Tongue (tissue), 2 donors: Measurements from ENCODE around the gene CEBPZOS. TPM values are rescaled to one million over a fixed set of nuclear protein-coding genes. Genes with fewer than 3 reads are reported as not detected.
"Not testable (repeated sequence)": the region's sequence is repeated elsewhere in the genome, so short reads cannot be mapped to it uniquely, and the experiment has no call there.

Experiments used
- DNase-seq: peaks from one replicate; pipeline ENCODE4 v3.0.0-alpha.2; 2015
- total RNA-seq: library from RNA; depleted of rRNA; stranded (reverse); fragments of >200 nt; gene quantifications from one replicate; pipeline ENCODE4 v1.2.3, GENCODE V29; 2014

The CEBPZOS gene
- total RNA-seq, 1 donor from 2014 or later = 17.0 TPM

DNA sequence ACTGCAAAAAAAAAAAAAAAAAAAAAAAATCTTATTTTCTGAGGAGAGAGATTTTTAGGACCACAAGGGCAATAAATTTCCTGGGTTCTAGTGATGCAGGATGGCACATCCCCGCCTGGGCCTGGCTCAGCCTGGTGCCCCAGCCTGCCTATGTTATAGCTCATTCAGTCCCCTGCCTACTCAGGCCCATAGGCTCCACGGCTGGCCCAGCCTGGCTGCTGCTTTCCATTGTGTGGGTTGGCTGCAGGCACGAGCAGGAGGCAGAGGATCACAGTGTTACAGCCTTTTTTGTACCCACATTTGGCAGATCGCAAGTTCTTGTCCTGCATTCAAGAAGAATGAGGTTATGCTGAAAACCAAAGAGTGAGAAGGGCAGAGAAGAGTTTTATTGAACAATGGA lies 5.0 kb upstream of the CEBPZOS start:
- no peak for DNase-seq

DNA sequence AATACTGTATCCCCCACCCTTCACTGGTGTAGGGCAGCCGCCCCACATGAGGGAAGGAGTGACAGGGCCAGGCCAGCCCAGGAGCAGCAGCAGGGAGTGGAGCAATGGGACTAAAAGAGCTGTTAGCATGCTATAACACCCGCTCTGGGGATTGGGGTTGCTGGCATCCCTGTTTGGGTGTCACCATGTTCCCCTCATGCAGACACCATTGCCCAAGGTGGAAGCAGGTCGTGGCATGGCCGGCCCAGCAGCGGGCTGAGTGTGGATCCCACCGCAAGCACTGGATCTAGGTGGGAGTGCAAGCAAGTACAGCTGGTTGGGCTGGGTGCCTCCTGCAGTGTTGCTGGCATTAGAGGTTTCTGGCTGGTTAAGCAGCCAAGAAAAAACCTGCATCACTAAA lies 4.5 kb upstream of the CEBPZOS start:
- no peak for DNase-seq

DNA sequence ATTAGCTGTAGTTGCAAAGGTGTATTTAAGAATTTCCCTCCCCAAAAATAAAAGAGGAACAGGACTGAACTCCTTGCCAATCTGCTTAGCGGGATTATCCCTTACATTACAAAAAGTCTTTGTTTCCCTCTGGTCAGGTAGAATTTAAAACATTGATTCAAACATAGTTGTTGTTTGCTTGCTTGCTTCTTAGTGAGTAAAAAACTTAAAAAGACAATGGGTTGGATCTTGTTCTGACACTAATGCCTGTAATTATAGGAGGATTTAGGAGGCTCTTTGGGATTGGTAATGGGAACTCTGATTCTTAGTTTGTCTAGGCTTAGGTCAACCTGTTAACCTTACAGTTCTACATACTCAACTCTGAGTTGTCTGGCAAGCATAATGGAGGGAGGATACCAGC lies 3.7 kb upstream of the CEBPZOS start:
- no peak for DNase-seq

DNA sequence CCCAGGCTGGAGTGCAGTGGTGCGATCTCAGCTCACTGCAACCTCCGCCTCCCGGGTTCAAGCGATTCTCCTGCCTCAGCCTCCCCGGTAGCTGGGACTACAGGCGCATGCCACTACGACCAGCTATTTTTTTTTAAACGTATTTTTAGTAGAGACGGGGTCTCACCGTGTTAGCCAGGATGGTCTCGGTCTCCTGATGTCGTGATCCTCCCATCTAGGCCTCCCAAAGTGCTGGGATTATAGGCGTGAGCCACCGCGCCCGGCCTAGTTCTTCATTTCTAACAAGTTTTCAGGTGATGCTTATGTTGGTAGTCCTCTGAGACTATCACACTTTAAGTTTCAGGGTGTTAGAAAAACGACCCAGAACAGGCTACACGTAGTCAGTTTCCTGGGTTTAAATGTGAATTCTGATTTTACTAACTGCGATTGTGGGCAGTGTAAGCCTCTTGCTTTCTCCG lies 405 bp upstream of the CEBPZOS start:
- not testable (repeated sequence) for DNase-seq

DNA sequence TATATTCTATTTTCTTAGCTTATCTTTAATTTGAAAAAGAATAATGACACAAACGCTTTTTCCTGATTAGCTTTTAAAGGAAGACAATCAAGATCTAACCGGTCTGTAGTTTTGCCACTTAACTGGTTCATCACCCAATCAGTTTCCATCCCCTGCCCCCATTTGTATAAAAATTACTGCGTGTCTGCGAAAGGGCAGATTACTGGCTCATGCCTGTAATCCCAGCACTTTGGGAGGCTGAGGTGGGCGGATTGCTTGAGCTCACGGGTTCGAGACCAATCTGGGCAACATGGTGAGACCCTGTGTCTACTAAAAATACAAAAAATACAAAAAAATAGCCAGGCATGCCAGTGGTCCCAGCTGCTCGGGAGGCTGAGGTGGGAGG lies 2.4 kb downstream of the CEBPZOS start:
- DNase-seq = no peak

DNA sequence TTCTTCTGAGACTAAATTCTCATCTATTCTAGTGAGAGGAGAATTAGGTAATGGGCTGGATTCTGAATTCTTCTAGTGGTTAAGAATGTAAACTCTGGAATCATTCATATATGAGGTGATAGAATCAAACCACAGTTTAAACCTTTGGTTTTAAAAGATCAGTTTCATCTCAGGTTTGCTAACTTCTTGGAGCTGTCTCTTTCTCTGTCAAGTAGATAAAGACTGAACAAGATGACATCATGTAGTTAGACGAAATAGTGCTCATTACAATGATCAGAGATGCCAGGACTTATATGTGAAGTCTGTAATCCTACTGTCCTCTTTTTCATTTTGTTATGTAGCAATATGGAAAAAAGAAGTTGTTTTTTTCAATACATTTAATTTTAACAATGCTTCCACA lies 4.9 kb downstream of the CEBPZOS start:
- DNase-seq = no peak

DNA sequence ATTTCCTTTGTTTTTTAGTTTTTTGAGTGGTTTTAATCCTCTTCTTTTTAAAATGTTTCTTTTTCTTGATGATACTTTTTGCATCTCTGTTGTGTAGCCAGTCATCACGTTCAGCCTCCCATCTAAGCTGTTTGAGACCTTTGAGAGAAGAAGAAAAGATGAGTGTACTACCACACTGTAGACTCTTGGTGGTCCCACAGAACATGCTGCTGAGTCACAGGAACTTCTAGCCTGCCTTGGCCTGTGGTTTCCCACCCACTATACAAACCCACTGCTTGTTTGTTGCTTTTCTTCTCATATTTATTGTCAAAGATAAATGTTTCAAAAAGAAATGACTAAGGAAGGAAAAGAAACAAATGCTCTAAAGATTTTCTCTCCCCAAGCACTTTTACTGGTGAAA lies 5.5 kb downstream of the CEBPZOS start:
- DNase-seq = no peak

DNA sequence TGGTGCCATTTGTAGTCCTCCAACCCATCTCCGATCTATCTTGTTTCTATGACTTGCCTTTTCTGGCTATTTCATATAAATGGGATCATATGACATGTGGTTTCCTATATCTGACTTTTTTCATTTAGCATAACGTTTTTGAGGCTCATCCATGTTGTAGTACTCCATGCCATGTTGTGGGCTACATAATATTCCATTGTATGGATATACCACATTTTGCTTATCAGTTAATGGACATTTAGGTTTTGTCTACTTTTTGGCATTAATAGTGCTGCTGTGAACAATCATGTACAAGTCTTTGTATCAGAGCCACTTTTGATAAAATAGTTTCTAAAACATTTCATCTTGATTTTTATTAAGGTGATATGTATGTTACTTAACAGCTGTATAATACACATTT lies 7.4 kb downstream of the CEBPZOS start:
- DNase-seq = no peak

DNA sequence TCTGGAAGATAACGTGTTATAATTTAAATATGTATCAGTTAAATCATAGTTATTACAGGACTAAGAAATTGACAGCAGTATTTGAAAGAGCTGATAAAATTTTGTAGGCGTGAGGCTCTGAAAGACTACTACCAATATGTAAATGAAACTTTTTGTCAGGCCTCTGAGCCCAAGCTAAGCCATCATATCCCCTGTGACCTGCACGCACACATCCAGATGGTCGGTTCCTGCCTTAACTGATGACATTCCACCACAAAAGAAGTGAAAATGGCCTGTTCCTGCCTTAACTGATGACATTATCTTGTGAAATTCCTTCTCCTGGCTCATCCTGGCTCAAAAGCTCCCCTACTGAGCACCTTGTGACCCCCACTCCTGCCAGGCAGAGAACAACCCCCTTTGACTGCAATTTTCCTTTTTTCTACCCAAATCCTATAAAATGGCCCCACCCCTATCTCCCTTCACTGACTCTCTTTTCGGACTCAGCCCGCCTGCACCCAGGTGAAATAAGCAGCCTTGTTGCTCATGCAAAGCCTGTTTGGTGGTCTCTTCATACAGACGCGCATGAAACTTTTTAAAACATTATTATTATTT lies 8.9 kb downstream of the CEBPZOS start:
- not testable (repeated sequence) for DNase-seq

DNA sequence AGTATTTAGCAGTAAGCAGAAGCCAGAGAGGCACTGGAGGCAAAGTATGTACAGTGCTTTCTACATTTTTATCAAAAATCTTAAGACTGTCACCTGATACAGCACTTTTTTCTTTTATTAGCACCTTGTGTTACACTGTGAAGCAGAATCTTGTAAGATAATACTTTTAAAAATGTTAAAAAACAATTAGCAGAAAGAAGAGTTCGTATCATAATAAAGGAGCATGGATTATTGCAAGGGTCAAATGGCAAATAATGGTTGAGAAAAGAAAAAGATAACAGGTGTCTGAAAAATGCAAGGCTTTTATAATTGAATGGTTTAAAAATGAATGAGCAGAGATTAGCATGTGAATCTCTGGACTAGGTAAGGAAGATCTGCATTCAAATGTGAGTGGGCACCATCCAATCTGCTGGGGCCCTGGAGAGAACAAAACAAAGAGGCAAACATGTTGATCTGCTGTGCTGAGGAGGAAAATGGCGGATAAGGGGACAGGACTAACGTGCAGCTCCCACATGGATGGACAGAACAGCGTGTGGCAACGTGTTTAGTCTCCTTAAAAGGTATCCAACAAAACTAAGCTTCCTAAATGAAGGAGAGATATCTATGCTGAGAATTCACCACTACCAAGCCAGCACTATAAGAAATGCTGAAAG lies 9.5 kb downstream of the CEBPZOS start:
- DNase-seq = no peak

DNA sequence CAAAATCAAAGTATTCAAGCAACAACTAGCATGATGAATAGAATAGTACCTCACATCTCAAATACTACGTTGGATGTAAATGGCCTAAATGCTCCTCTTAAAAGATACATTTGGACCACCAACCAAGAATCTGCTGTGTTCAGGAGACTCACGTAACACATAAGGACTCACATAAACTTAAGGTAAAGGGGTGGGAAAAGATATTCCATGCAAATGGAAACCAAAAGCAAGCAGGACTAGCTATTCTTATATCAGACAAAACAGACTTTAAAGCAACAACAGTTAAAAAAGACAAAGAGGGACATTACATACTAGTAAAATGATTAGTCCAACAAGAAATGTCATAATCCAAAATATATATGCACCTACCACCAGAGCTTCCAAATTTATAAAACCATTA lies 10.5 kb downstream of the CEBPZOS start:
- not testable (repeated sequence) for DNase-seq

DNA sequence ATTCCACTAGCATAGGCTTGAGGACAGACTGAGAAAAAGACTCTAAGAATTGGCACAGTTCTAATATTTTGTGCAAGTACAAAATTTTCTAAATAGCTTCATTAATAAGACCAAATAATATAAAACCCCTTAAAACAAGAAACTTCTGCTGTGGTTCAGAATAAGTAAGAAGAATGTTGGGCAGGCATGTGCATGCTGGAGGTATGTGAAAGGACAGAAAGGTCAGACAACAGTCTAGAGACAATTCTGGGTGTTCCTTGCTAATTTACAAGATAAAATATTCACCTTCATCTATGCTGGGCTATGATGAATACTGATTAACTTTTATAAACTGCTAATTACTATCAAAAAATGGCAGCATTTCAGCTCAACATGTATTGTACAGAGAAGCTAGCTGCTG lies 14.9 kb downstream of the CEBPZOS start:
- DNase-seq = no peak

DNA sequence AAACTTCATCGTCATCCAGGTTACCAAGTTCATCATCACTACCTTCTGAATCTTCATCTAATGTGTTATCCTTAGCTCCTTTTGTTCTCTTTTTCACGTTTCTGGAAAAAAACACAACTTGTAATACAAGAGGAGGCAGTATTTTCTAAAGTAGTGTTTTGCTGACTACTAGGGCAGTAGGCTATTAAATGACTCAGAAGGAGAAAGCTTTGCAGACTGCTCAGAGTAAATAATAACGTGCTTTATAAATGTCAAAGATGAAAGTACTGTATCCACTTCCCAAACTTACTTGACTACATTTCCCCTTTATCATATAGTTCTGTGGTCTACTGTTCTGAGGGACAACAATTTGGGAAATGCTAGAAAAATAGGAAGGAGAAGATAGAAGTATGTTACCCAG lies 15.6 kb downstream of the CEBPZOS start:
- no peak for DNase-seq

DNA sequence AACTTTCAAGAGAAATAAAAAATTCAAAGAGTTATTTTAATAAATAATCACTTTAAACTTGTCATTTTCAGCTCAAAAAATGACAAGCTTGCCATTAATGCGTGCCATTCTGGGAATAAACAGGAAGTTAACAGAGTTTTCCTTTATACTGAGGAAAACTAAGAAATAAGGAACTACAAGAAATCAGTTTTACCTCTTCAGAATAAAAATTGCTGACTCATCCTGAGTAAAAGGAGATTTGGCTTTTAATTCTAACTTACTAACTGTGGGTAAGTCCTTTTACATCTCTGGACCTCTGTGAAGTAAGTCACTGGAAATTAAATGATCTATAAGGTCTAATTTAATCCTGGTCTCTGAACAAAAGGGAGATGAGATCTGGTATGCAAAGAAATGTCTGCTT lies 19.0 kb downstream of the CEBPZOS start:
- DNase-seq = no peak

DNA sequence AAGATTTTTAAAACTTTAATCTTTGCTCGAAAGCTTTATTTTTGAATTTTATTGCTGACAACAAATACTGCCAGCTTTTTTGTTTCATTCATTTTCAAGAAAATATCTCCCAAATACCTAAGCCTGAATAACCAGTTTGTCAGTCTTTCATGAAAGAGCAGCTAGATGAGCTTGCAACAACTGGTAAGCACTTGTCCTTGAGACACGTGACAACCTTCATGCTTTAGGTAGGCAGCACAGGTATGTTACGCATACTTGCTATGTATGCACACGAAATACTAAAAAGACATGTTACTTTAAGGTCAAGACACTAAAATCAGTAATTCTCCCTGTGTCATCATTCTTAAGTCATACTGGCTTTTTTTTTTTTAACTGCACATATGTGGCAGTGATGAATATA lies 22.8 kb downstream of the CEBPZOS start:
- DNase-seq = peak; percentile 65

DNA sequence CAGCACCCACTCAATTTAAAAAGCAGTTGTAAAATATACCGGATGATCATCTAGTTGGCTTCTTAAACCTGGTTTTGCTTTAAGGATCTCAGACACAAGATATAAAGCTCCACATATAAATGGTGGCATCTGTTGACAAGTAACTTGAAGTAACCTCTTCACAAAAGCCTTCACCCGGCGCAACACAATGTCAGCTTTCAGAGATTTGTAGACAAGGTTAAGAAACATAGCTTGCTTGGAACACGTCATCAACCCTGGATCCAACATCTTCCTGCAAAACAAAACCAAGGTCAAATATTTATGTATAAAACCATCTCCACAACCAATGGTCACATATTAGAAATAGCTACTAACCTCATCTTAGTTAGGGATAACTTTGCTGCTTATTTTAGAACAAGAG lies 26.8 kb downstream of the CEBPZOS start:
- no peak for DNase-seq

DNA sequence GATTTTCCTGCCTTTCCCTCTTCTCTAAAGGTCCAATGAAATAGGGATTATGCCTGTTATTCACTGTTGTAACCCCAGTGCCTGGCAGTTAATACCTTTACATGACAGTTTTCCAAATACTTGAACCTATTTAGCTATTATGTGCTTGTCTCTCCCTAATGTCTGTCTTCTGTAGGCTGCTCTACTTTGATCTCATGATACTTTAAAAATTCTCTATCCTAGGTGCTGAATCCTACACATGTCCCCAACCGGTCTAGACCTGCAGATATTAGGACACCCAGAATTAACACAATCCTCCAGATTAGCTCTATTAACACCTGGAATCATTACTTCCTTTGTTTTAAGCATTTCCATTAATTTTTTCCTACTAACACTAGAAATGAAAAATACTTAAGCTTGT lies 27.8 kb downstream of the CEBPZOS start:
- DNase-seq = no peak

DNA sequence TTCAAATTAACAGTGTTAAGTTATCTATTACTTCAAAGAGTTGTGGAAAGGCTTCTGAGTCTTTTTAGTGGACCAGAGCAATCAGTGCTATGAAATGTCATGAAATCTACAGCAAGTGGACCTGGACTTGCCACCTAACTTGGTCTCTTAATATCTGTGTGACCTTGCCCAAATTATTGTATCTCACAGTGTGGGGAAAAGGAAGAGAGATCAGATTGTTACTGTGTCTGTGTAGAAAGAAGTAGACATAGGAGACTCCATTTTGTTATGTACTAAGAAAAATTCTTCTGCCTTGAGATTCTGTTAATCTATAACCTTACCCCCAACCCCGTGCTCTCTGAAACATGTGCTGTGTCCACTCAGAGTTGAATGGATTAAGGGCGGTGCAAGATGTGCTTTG lies 28.8 kb downstream of the CEBPZOS start:
- DNase-seq = not testable (repeated sequence)

DNA sequence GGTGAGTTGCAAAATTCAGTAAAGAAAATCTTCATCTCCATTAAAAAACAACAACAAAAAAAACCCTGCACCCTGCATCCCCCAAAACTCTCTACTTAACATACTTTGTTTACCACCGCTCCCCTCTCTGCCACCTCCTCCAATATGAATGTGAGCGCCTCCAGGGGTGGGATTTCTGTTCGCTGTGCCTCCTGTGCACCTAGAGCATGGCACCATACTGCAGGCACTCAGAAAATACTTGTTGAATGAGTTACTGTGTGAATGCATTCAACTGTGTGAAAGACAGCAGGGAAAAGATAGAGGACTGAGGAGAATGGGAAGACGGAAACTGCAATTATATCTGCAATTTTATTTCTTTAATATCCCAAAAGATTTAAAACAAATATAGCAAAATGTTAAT lies 30.6 kb downstream of the CEBPZOS start:
- no peak for DNase-seq

DNA sequence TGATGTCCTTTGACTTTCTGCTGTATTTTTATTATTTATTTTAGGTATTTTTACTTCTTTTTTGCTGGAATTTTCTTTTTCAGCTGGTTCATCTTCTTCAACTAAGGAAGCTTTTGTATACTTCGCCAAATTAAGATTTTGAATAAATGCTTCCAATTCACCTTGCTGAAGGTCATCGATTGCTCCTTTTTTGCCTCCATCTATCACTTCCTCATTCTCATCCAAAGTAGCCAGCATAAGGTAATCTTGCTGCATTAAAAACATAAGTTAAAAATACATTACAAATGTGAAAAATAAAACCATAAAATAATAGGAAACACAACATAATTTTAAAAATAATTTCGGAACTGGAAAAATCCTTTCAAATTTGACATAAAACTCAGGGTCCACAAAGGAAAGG lies 32.5 kb downstream of the CEBPZOS start:
- no peak for DNase-seq

DNA sequence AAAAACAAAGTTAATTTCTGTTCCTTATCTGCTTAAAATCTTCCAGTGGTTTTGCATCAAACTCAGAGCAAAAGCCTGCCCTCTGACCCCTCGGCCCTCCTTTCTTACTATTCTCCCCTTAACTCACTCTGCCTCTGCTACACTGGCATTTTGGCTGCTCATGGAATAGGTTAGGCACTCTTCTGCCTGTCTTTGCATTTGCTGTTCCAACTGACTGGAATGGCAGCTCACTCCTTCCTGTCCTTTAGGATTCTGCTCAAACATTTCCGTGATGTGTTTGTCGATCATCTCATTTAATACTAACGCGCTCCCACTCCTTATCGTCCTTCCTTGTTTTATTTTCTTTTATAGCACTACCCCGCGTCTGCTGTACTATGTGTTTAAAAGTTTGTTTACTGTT lies 34.3 kb downstream of the CEBPZOS start:
- no peak for DNase-seq

DNA sequence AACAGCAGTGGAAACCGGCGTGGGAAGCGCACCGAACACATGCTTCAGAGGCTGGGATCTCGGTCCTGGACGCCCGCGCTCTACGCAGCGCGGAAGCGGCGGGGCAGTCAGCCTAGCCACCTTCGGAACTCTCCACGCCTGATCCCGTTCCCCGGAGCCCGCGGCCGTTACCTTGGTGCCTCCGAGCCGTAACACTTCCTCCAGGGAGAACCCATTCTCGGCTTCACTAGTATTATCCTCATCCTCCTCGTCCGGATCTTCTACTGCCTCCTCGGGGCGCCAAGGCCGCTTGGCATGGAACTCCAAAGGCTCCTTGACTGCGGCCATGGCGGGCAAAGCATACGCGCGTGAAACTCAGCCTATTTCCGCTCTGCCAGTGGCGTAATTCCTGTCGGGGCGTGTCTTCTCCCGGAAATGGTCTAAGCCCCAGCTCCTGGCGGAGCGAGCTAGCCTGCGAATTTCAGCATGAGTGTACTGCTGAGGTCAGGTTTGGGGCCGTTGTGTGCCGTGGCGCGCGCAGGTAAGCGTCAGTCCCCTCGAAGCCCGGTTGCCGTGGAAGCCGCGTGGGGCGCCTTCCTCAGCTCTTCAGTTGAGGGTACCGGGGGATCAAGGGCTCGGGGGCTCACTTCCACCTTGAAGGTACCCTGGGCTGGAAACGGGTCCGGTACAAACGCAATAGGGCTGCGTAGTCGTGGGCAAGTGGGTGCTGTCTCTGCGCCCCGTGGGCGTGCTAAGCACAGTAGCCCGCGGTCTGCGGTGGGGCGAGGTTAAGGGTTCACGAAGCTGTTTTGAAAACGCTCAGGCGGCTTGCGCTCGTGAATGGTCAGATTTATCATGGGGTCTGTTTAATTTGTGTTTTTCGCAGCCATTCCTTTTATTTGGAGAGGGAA lies 35.2 kb downstream of the CEBPZOS start, which contains the start of the genes CEBPZ and NDUFAF7:
CEBPZ (minus strand) TSS at position 356 of the 890 bp plus-strand sequence; CDS start at position 327, 29 bp downstream.
NDUFAF7 (plus strand) TSS at position 418 of the 890 bp plus-strand sequence; CDS start at position 466, 48 bp downstream.
- peak; percentile 96 for DNase-seq
